ENCODE measurements around the gene ZNF557.
"Not testable (repeated sequence)": the region's sequence is repeated elsewhere in the genome, so short reads cannot be mapped to it uniquely, and the experiment has no call there.

Gene ZNF557

GRCh38 chr19:7069042-7069903 is at the start of gene ZNF557:
Gene ZNF557, plus strand, starts transcription at chr19:7069703. Its CDS starts 5,372 bp downstream, at chr19:7075075.
- DNase-seq, result peak; percentile 86

GRCh38 chr19:7021331-7021730 is 48.2 kb upstream of the ZNF557 start, which contains the start of gene MBD3L2B:
Gene MBD3L2B, minus strand, starts transcription at chr19:7021431. Its CDS starts 34 bp downstream, at chr19:7021397.
- not testable (repeated sequence) for DNase-seq

GRCh38 chr19:7028790-7029189 is 40.7 kb upstream of the ZNF557 start:
- DNase-seq, result not testable (repeated sequence)

GRCh38 chr19:7030278-7030677 is 39.2 kb upstream of the ZNF557 start, which contains the start of gene MBD3L5:
Gene MBD3L5, plus strand, starts transcription at chr19:7030578. Its CDS starts 34 bp downstream, at chr19:7030612.
- DNase-seq, result not testable (repeated sequence)

- not testable (repeated sequence) for DNase-seq
Measured at GRCh38 chr19:7040079-7040478, 29.4 kb upstream of the ZNF557 start, which contains the start of gene MBD3L4. Gene MBD3L4, minus strand, starts transcription at chr19:7040179. Its CDS starts 35 bp downstream, at chr19:7040144.

- not testable (repeated sequence) for DNase-seq
Measured at GRCh38 chr19:7041563-7041962, 27.9 kb upstream of the ZNF557 start.

- not testable (repeated sequence) for DNase-seq
Measured at GRCh38 chr19:7049021-7049420, 20.5 kb upstream of the ZNF557 start, which contains the start of gene MBD3L2. Gene MBD3L2, plus strand, starts transcription at chr19:7049321. Its CDS starts 53 bp downstream, at chr19:7049374.

GRCh38 chr19:7051421-7051820 is 18.1 kb upstream of the ZNF557 start:
- not testable (repeated sequence) for DNase-seq

GRCh38 chr19:7052896-7053295 is 16.6 kb upstream of the ZNF557 start:
- not testable (repeated sequence) for DNase-seq

- not testable (repeated sequence) for DNase-seq
Measured at GRCh38 chr19:7054635-7055368, 14.7 kb upstream of the ZNF557 start.

GRCh38 chr19:7055679-7056078 is 13.8 kb upstream of the ZNF557 start:
- not testable (repeated sequence) for DNase-seq

GRCh38 chr19:7056371-7056770 is 13.1 kb upstream of the ZNF557 start:
- not testable (repeated sequence) for DNase-seq

- DNase-seq, result not testable (repeated sequence)
Measured at GRCh38 chr19:7058576-7058975, 10.9 kb upstream of the ZNF557 start, which contains the start of gene MBD3L3. Gene MBD3L3, minus strand, starts transcription at chr19:7058676. Its CDS starts 71 bp downstream, at chr19:7058605.

- DNase-seq, result not testable (repeated sequence)
Measured at GRCh38 chr19:7059977-7060376, 9.5 kb upstream of the ZNF557 start.

GRCh38 chr19:7063339-7063738 is 6.2 kb upstream of the ZNF557 start:
- no peak for DNase-seq

GRCh38 chr19:7063764-7064418 is 5.6 kb upstream of the ZNF557 start:
- no peak for DNase-seq

GRCh38 chr19:7067122-7067521 is 2.4 kb upstream of the ZNF557 start:
- not testable (repeated sequence) for DNase-seq

GRCh38 chr19:7067716-7068115 is 1.8 kb upstream of the ZNF557 start:
- no peak for DNase-seq

GRCh38 chr19:7068599-7068998 is 904 bp upstream of the ZNF557 start:
- DNase-seq, result no peak

GRCh38 chr19:7069904-7070226 is 362 bp downstream of the ZNF557 start:
- no peak for DNase-seq

GRCh38 chr19:7072541-7072940 is 3.0 kb downstream of the ZNF557 start:
- no peak for DNase-seq

GRCh38 chr19:7074705-7075282 is 5.3 kb downstream of the ZNF557 start:
- DNase-seq, result no peak
